A549 treated with Mapracorat at 1 μM for 4 hours (cell line): ENCODE measurements around the gene ZNF154. TPM values are rescaled to one million over a fixed set of nuclear protein-coding genes. Genes with fewer than 3 reads are reported as not detected.

ENCODE experiments used
- total RNA-seq: library from RNA; stranded (reverse); fragments of 200-300 nt; extraction: Qiagen RNA extraction; gene quantifications from 5 replicates; pipeline ENCODE4 v1.2.3, GENCODE V29; 2022

ZNF154 gene
- not detected in 5 replicates for total RNA-seq

GRCh38 chr19:57708641-57709361, at the start of gene ZNF154:
Gene ZNF154 (minus strand): TSS chr19:57709204. CDS start chr19:57708971, 233 bp downstream.

GRCh38 chr19:57746580-57747471, 37.8 kb upstream of the ZNF154 start, which contains the start of gene ZNF776:
Gene ZNF776 (plus strand): TSS chr19:57746815. CDS start chr19:57747059, 244 bp downstream.

GRCh38 chr19:57668635-57669034, 40.4 kb downstream of the ZNF154 start, which contains the start of gene ZSCAN4:
Gene ZSCAN4 (plus strand): TSS chr19:57668935. CDS start chr19:57676146, 7,211 bp downstream.

Other genes with a start within 250 kb of the ZNF154 start
- 0.73 to 1.4 TPM (median 1.2 TPM) in 5 replicates for gene ZNF772, start 231.6 kb downstream of the ZNF154 start, total RNA-seq
- 4.9 to 7.9 TPM (median 6.7 TPM) in 5 replicates for gene ZNF419, start 221.5 kb downstream of the ZNF154 start, total RNA-seq
- gene ZNF773, start 209.3 kb downstream of the ZNF154 start, total RNA-seq = 4.1 to 6.7 TPM (median 4.4 TPM) in 5 replicates
- gene ZNF549, start 181.8 kb downstream of the ZNF154 start, total RNA-seq = 1.4 to 1.9 TPM (median 1.7 TPM) in 5 replicates
- 2.5 to 5.4 TPM (median 3.8 TPM) in 5 replicates for gene ZNF550, start 149.3 kb downstream of the ZNF154 start, total RNA-seq
- 3.4 to 5.0 TPM (median 4.2 TPM) in 5 replicates for gene ZNF416, start 130.3 kb downstream of the ZNF154 start, total RNA-seq
- not detected in 5 replicates for gene ZIK1, start 125.1 kb downstream of the ZNF154 start, total RNA-seq
- gene ZNF530, start 109.3 kb downstream of the ZNF154 start, total RNA-seq = 4.7 to 5.7 TPM (median 5.1 TPM) in 5 replicates
- gene ZNF134, start 95.0 kb downstream of the ZNF154 start, total RNA-seq = 8.3 to 9.8 TPM (median 8.7 TPM) in 5 replicates
- gene ZNF211, start 76.0 kb downstream of the ZNF154 start, total RNA-seq = 5.3 to 6.7 TPM (median 5.8 TPM) in 5 replicates
- gene ZSCAN4, start 40.3 kb downstream of the ZNF154 start, total RNA-seq = not detected in 5 replicates
- 4.4 to 6.7 TPM (median 5.3 TPM) in 5 replicates for gene ZNF551, start 27.2 kb downstream of the ZNF154 start, total RNA-seq
- 0.83 to 1.2 TPM (median 1.1 TPM) in 5 replicates for gene ZNF671, start 18.4 kb upstream of the ZNF154 start, total RNA-seq
- 4.0 to 6.8 TPM (median 5.0 TPM) in 5 replicates for gene ZNF776, start 37.6 kb upstream of the ZNF154 start, total RNA-seq
- gene ZNF586, start 60.5 kb upstream of the ZNF154 start, total RNA-seq = 5.4 to 7.2 TPM (median 6.4 TPM) in 5 replicates
- 4.8 to 6.0 TPM (median 5.3 TPM) in 5 replicates for gene ZNF552, start 105.7 kb upstream of the ZNF154 start, total RNA-seq
- gene ZNF587B, start 121.1 kb upstream of the ZNF154 start, total RNA-seq = 7.4 to 8.8 TPM (median 7.7 TPM) in 5 replicates
- 4.5 to 8.3 TPM (median 6.6 TPM) in 5 replicates for gene ZNF587, start 140.7 kb upstream of the ZNF154 start, total RNA-seq
- 1.2 to 3.1 TPM (median 2.4 TPM) in 5 replicates for gene ZNF814, start 179.8 kb upstream of the ZNF154 start, total RNA-seq
- gene ZNF417, start 207.4 kb upstream of the ZNF154 start, total RNA-seq = 2.6 to 4.1 TPM (median 3.2 TPM) in 5 replicates
- 0.52 to 1.7 TPM (median 1.1 TPM) in 5 replicates for gene ZNF418, start 226.2 kb upstream of the ZNF154 start, total RNA-seq
- gene ZNF256, start 238.5 kb upstream of the ZNF154 start, total RNA-seq = 0.85 to 1.4 TPM (median 1.1 TPM) in 5 replicates